HepG2 (cell line): ENCODE data around the gene OTUB2. TPM values are rescaled to one million over a fixed set of nuclear protein-coding genes. Genes with fewer than 3 reads are reported as not detected.

Experiments
- ATAD3A ChIP-seq: sonication (generic); formaldehyde crosslinking; IDR thresholded peaks from 2 replicates; pipeline ENCODE4 v1.4.0; 2020; ENCODE audit warnings: missing genetic modification reagents
- ATM ChIP-seq: fragments of 450-650 bp; IDR thresholded peaks from 2 replicates; pipeline ENCODE4 v1.7.1; 2017; ENCODE audit warnings: mild to moderate bottlenecking, borderline replicate concordance
- BORCS8-MEF2B ChIP-seq: sonication (generic); formaldehyde crosslinking; IDR thresholded peaks from 2 replicates; pipeline ENCODE4 v1.8.0; 2022; ENCODE audit warnings: mild to moderate bottlenecking, missing genetic modification reagents
- CREB1 ChIP-seq, 2 experiments: fragments of 450-650 bp in 1 of 2; IDR thresholded peaks; 2 replicates each; pipeline ENCODE4 v1.6.1; 2016 to 2017; ENCODE audit warnings: control low read depth in 1 of 2, mild to moderate bottlenecking in 1 of 2, missing compliant biosample characterization in 1 of 2, missing genetic modification characterization in 1 of 2
- DNMT3B ChIP-seq: conservative IDR thresholded peaks from 2 replicates; pipeline ENCODE4 v1.6.1; 2016; ENCODE audit warnings: missing biosample characterization, control low read depth
- DPF2 ChIP-seq: sonication (generic); formaldehyde crosslinking; IDR thresholded peaks from 2 replicates; pipeline ENCODE4 v1.4.0; 2020; ENCODE audit warnings: mild to moderate bottlenecking, low read depth, missing genetic modification reagents, borderline replicate concordance
- EED ChIP-seq: sonication (generic); formaldehyde crosslinking; IDR thresholded peaks from 2 replicates; pipeline ENCODE4 v1.5.0; 2020; ENCODE audit warnings: mild to moderate bottlenecking, missing genetic modification reagents
- FOXA3 ChIP-seq: IDR thresholded peaks from 2 replicates; pipeline ENCODE4 v1.6.1; 2016; ENCODE audit warnings: missing genetic modification reagents, missing compliant biosample characterization
- HIVEP1 ChIP-seq: sonication (generic); formaldehyde crosslinking; IDR thresholded peaks from 2 replicates; pipeline ENCODE4 v1.4.0; 2020; ENCODE audit warnings: mild to moderate bottlenecking, missing genetic modification reagents
- LCORL ChIP-seq, 2 experiments: fragments of 450-650 bp in 1 of 2; sonication (generic) in 1 of 2; formaldehyde crosslinking in 1 of 2; IDR thresholded peaks; 2 replicates each; pipeline versions ENCODE4 v1.5.0 to v1.6.1; 2017 to 2020; ENCODE audit warnings: antibody characterized with exemption in 1 of 2, missing genetic modification reagents in 1 of 2
- MAF1 ChIP-seq: sonication (generic); formaldehyde crosslinking; IDR thresholded peaks from 2 replicates; pipeline ENCODE4 v1.5.0; 2020; ENCODE audit warnings: missing genetic modification reagents, borderline replicate concordance
- MAZ ChIP-seq, 2 experiments: sonication (generic) in 1 of 2; formaldehyde crosslinking in 1 of 2; IDR thresholded peaks; 2 replicates each; pipeline versions ENCODE4 v1.5.0 to v1.6.1; 2012 to 2020; ENCODE audit warnings: low read depth in 2 of 2, mild to moderate bottlenecking in 2 of 2, borderline replicate concordance in 1 of 2, improper control_type of control experiment in 1 of 2, low read length in 1 of 2, missing genetic modification reagents in 1 of 2, moderate library complexity in 1 of 2
- MIXL1 ChIP-seq: IDR thresholded peaks from 2 replicates; pipeline ENCODE4 v1.6.1; 2016
- MTA1 ChIP-seq: sonication (generic); formaldehyde crosslinking; IDR thresholded peaks from 2 replicates; pipeline ENCODE4 v1.4.0; 2020; ENCODE audit warnings: missing genetic modification reagents, mild to moderate bottlenecking, borderline replicate concordance
- NCOR1 ChIP-seq: fragments of 200-600 bp; sonication (generic); IDR thresholded peaks from 2 replicates; pipeline ENCODE4 v1.7.0; 2017; ENCODE audit warnings: antibody characterized with exemption, low read length, borderline replicate concordance
- NFIB ChIP-seq: sonication (generic); formaldehyde crosslinking; IDR thresholded peaks from 2 replicates; pipeline ENCODE4 v1.9.0; 2021; ENCODE audit warnings: missing genetic modification reagents, mild to moderate bottlenecking, borderline replicate concordance
- NFKBIZ ChIP-seq: IDR thresholded peaks from 2 replicates; pipeline ENCODE4 v1.6.1; 2018; ENCODE audit warnings: missing genetic modification reagents, missing compliant biosample characterization
- NR0B2 ChIP-seq: sonication (generic); formaldehyde crosslinking; IDR thresholded peaks from 2 replicates; pipeline ENCODE4 v1.4.0; 2020; ENCODE audit warnings: mild to moderate bottlenecking, missing genetic modification reagents
- PHF21A ChIP-seq: sonication (generic); formaldehyde crosslinking; IDR thresholded peaks from 2 replicates; pipeline ENCODE4 v1.5.0; 2020; ENCODE audit warnings: mild to moderate bottlenecking, missing genetic modification reagents
- POLR2A ChIP-seq, 2 experiments: IDR thresholded peaks; 2 replicates each; pipeline ENCODE4 v1.6.1; 2011; ENCODE audit warnings: low read depth in 2 of 2, low read length in 2 of 2, mild to moderate bottlenecking in 1 of 2, moderate library complexity in 1 of 2; ENCODE audit not compliant: insufficient read depth in 1 of 2
- SMAD3 ChIP-seq: sonication (generic); formaldehyde crosslinking; IDR thresholded peaks from 2 replicates; pipeline ENCODE4 v1.4.0; 2020; ENCODE audit warnings: missing genetic modification reagents
- ZGPAT ChIP-seq: IDR thresholded peaks from 2 replicates; pipeline ENCODE4 v1.6.1; 2016; ENCODE audit warnings: mild to moderate bottlenecking
- ZNF235 ChIP-seq: sonication (generic); formaldehyde crosslinking; IDR thresholded peaks from 2 replicates; pipeline ENCODE4 v1.8.1; 2023; ENCODE audit warnings: mild to moderate bottlenecking, missing genetic modification reagents, borderline replicate concordance
- ZNF598 ChIP-seq: sonication (generic); formaldehyde crosslinking; IDR thresholded peaks from 2 replicates; pipeline ENCODE4 v1.5.1; 2020; ENCODE audit warnings: mild to moderate bottlenecking, missing genetic modification reagents, borderline replicate concordance
- ZNF609 ChIP-seq: sonication (generic); formaldehyde crosslinking; IDR thresholded peaks from 2 replicates; pipeline ENCODE4 v1.4.0; 2020; ENCODE audit warnings: mild to moderate bottlenecking, missing genetic modification reagents, borderline replicate concordance
- ZNF772 ChIP-seq: sonication (generic); formaldehyde crosslinking; IDR thresholded peaks from 2 replicates; pipeline ENCODE4 v1.5.0; 2020; ENCODE audit warnings: mild to moderate bottlenecking, missing genetic modification reagents
- polyA plus RNA-seq, 8 experiments: library from polyadenylated mRNA; depleted of rRNA in 3 of 8; stranded (reverse) in 7 of 8; unstranded in 1 of 8; fragments of >200 nt; fragmentation: Illumina TruSeq in 4 of 8; extraction: Trizol in 4 of 8; gene quantifications; 2 replicates each; pipeline versions ENCODE4 v1.2.1 to v1.2.3, GENCODE V29; 2011 to 2016; ENCODE audit warnings: low read depth in 4 of 8, missing spikeins in 1 of 8, mixed read lengths in 1 of 8; ENCODE audit not compliant: insufficient read depth in 1 of 8
- total RNA-seq, 5 experiments: library from RNA; depleted of rRNA; stranded (reverse); fragments of >200 nt; fragmentation: Illumina TruSeq; extraction: Trizol; gene quantifications; 2 replicates each; pipeline ENCODE4 v1.2.3, GENCODE V29; 2016; ENCODE audit warnings: low read depth in 1 of 5

OTUB2 gene
- total and polyA plus RNA-seq, 2 of the 13 experiments (the other 11 are each of a cell fraction or from before 2014, with no cell fraction given), result 2.2 to 2.4 TPM

- TF ChIP-seq BORCS8-MEF2B (CRISPR knock-in tag) (no peak), ATAD3A (CRISPR knock-in tag) (no peak), MAZ (IDR thresholded peaks at IDR 0.05; ENCODE audit: borderline replicate concordance, low read depth, low read length) (no peak), MAZ (CRISPR knock-in tag; IDR thresholded peaks at IDR 0.05; ENCODE audit: low read depth) (no peak), NFKBIZ (CRISPR knock-in tag) (no peak), PHF21A (CRISPR knock-in tag) (peak; percentile 68), LCORL (IDR thresholded peaks at IDR 0.05) (no peak), LCORL (CRISPR knock-in tag; IDR thresholded peaks at IDR 0.05) (0 out of 2 replicates have a peak, but pooled peaks have one; percentile 20), SMAD3 (CRISPR knock-in tag) (no peak), EED (CRISPR knock-in tag) (no peak), NR0B2 (CRISPR knock-in tag) (no peak), POLR2A (IDR thresholded peaks at IDR 0.05; ENCODE audit: insufficient read depth in 1 of 2, low read depth in 2 of 2, low read length in 2 of 2) (no peak), DPF2 (CRISPR knock-in tag) (no peak), ZNF598 (CRISPR knock-in tag) (no peak), MIXL1 (CRISPR knock-in tag) (0 out of 2 replicates have a peak, but pooled peaks have one; percentile 44), MAF1 (CRISPR knock-in tag) (no peak), DNMT3B (no peak), ZNF772 (CRISPR knock-in tag) (no peak), NFIB (CRISPR knock-in tag) (no peak), ZNF609 (CRISPR knock-in tag) (peak; percentile 45; the same call in 1 of the 2 replicates), FOXA3 (CRISPR knock-in tag) (peak; percentile 85), CREB1 (IDR thresholded peaks at IDR 0.05) (no peak), CREB1 (CRISPR knock-in tag; IDR thresholded peaks at IDR 0.05) (no peak; the same call in 1 of the 2 replicates), ZNF235 (no peak), ZGPAT (CRISPR knock-in tag) (no peak), HIVEP1 (CRISPR knock-in tag) (no peak), ATM (no peak), NCOR1 (no peak; the same call in 1 of the 2 replicates), MTA1 (CRISPR knock-in tag) (no peak)
Measured at GRCh38 chr14:93989939-93990338, 36.2 kb upstream of the OTUB2 start (continued).
